HG03565 (cell line): Measurements from ENCODE around the gene MRGPRD.

Source experiments
- ATAC-seq: cut with Tn5 transposase; IDR thresholded peaks from one replicate; pipeline ENCODE4 v1.9.1; 2021; ENCODE audit warnings: mild to moderate bottlenecking, moderate library complexity; ENCODE audit not compliant: unreplicated experiment

Gene MRGPRD

DNA sequence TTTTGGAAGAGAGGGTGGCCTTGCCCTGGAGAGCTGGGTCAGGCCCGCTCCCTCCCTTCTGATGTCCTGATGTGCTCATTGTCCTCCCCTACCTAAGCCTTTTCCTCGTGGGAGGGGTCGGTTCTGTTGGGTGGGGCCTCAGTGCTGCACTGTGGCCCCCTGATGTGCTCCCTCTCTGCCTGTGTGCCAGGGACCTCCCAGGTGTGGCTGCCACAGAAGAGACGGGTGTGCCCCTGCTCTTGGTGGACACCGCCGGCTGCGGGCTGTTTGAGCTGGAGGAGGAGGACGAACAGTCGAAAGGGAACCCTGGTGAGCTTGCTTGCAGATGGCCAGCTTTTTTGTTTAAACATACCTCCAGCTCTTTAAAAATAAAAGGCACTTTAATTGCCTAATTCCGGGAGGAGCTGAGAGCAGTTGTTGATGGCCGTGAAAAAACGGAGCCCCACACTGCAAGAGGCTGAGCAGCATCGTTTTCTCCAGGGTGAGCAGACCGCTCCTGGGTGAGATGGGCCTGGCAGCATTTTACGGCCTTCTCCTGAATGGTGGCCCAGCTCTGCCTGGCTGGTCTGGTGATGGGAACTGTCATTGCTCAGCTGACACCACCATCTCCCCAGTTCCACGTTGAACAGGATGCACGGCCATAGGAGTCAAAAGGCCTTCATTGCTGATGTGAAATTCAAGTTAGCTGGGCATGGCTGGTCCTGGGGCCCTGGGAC, 47.0 kb downstream of the MRGPRD start:
- no peak for ATAC-seq

DNA sequence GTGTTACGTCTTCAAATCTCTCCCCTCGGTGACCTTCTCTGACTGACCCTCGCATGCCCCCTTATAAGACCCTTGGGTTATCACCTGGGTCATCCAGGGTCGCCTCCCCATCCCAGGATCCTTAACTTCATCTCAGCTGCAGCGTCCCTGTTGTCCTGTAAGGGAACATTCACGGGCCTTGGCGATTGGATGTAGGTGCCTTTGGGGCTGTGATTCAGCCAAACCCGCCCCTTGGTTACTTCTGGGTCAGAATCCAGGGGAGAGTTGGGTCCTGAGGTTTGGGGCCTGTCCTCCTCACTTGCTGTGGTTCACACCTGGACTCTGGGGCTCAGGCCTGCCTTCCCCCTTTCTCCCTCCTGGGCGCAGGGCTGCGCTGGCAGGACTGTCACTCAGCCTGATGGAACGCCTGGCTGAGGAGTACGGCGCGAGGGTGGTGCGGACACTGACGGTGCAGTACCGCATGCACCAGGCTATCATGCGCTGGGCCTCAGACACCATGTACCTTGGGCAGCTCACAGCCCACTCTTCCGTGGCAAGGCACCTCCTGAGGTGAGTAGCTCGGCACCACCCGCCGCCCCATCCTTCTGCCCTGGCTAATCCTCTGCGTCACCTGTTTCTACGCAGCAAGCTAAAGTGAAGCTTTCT, 47.7 kb downstream of the MRGPRD start:
- no peak for ATAC-seq

DNA sequence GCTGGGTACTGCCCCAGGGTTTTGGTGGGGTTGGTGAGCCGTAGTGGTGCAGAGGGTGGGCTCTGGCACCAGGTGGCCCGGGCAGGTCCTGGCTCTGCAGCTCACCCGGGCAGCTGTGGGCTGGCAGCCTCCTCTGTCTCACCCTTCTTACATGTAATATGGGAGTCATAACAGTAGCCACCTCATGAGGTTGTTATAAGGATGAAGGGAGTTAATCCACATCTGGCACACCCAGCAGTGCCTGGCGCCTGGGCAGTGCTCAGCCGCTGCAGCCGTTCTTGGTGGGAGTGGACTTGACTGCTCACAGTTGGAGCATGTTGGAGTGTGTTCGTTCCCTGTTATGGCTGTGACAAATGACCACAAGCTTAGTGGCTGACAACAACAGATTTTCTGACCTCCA, 48.4 kb downstream of the MRGPRD start:
- ATAC-seq, result no peak

DNA sequence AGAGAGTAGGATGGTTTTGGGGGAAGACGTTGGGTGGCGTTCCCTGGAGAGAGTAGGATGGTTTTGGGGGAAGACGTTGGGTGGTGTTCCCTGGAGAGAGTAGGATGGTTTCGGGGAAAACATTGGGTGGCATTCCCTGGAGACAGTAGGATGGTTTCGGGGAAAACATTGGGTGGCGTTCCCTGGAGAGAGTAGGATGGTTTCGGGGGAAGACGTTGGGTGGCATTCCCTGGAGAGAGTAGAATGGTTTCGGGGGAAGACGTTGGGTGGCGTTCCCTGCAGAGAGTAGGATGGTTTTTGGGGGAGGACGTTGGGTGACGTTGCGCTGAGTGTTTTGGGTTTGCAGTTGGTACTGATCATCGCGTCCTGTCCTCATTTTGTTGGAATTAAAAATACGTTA, 48.9 kb downstream of the MRGPRD start:
- ATAC-seq, result no peak

DNA sequence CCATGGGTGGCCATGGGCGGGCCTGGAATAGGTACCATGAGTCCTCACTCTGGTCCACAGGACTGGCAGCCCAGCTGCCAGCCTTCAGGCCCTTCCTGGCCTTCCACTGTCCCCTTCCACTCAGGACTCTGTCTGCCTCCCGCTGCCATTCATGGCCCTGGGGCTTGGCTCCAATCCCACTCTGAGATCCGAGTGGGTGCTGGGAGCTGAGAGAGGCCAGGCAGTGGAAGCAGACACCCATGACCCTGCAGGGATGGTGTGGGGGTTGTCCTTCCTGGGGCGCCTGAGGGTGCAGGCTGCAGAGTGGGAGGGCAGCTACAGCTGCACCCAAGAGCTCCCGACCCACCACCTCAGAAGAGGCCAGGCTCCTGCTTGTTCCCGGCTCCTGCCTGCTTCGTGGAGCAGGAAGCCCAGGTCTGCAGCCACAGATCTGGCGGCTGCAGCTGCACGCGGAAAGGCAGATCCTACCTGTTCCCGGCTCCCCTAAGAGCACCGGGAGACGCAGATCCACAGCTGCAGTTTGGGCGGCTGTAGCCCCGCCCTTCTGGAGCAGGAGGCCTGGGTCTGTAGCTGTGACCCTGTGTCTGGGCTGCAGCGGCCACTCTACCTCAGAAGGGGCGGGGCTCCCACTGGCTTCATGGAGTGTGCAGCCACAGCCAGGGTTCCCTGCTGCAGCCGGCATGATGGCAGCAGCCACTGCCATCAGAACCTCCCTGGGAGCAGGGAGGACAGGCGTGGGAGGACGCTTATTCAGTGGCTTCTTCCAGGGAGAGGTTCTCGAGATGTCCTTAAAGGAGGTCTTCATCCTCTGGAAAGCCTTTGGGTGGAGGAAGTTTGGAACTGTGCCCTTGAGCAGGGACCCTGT, 49.6 kb downstream of the MRGPRD start:
- no peak for ATAC-seq
